NCI-H1436 (cell line): ENCODE measurements around the gene MRPL19.

ENCODE experiments used
- DNase-seq: peaks from one replicate; lab custom pipeline; 2025; lab: John Stamatoyannopoulos, UW

MRPL19 gene

GRCh38 chr2:75646583-75647425, at the start of gene MRPL19:
MRPL19 (plus strand) TSS chr2:75646783; CDS start chr2:75646808, 25 bp downstream.
- peak; percentile 75 for DNase-seq

DNA sequence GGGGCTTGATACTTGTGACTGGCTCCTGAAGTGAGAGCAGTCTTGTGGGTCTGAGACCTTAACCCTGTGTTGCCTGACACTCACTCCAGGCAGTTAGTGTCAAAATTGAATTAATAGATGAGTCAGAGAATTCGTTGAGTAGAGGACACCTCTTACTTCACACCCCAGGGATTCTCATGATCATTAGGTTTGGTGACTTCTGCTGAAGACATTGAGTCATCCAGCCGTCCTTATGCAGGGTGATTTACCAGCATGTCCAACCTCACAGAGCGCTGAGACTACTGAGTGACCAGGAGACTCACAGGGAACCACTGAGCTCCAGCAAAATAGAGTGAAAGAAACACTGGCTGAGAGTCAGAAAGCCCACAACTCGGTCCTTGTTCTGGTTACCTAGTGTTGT, 49.8 kb upstream of the MRPL19 start:
- no peak for DNase-seq

- DNase-seq, result no peak
Measured at GRCh38 chr2:75597949-75598348, 48.6 kb upstream of the MRPL19 start.

DNA sequence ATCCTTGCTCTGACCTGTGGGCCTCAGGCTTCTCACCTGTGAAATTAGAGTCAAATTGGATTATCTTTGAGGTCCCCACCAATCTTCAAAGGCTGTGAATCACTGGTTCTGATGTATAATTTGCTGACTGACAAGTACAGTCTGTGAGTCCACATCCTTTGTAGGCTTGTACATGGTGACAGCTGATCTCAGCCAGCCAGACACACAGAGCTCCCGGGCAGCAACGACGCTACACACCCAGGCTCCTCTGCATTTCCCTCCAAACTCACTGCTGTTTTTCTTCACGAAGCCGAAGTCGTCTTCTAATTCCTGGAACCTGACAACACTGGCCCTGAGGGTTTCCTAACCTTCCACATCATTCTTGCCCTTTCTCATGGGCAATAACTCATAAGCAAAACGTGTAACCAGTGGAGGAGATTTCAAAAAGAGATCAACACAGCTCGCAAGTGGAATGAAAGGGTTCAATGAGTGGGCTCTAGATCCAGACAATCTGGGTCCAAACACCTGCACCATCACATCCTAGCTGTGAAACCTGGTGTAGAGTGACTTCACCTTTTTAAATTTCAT, 47.9 kb upstream of the MRPL19 start:
- no peak for DNase-seq

DNA sequence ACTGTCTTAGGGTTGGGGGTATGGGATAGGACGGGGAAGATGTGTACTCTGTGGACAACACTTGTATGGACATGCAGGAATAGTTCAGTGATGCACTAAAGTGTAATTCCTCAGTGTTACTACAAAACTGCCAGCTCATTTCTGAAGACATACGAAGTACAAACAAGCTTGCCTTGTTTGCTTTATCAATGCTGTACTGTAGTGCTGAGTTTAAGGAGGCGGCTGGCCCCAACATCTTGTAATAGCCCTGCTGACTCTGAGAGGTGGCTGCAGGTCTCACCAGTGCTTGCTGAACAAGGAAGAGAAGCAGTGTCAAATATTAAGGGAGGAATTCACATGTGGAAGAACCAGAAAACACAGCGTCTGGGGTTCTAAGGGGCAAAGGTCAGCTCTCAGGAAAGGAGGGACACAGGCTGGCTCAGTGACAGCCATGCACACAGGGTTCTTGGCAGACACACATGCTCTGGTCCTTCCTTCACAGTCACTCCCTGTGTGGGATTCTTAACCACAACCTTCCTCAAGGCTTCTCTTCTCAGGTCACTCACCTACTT, 46.0 kb upstream of the MRPL19 start:
- DNase-seq, result no peak

DNA sequence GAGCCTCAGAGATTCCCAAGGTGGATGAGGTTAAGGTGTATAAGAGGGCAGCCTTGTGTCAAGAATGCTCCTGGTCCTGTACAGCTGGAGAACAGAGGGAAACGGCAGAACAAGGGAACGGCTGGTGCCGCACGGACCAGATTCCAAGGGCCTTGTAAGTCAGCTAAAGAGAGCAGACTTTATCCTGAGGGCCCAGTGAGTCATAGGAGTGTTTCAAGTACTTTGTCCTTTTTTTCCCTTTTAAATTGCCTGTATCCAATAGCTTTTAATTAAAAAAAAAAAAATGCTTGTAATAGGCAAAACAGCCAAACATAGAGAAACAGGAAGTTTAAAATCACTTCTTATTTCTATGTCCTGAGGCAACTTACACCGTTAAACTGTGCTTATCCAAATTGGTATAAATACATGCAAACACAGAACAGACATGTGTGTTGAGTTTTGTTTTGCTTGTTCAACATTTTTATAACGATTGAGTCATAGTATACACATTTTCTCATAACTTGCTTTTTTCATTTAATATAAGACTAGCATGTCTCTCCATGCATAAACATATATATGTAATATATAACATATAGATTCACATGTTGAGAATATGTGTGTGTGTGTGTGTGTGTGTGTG, 43.8 kb upstream of the MRPL19 start:
- no peak for DNase-seq

DNA sequence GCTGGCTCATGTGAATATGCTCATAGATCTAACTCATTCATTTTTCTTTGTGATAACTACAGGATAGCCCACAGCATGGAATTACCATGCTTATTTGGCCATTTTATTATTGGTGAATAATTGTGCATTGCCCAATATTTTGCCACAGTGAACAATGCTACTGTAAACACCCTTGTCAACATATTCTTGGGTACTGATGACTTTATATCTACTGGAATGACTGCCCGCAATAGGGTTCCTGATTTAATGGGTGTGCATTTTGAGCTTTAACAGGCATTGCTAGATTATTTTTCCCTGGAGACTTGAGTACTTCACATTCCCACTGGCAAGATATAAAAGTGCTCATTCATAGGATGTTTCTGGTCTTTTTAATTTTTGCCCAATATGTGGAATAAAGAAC, 43.1 kb upstream of the MRPL19 start:
- no peak for DNase-seq

DNA sequence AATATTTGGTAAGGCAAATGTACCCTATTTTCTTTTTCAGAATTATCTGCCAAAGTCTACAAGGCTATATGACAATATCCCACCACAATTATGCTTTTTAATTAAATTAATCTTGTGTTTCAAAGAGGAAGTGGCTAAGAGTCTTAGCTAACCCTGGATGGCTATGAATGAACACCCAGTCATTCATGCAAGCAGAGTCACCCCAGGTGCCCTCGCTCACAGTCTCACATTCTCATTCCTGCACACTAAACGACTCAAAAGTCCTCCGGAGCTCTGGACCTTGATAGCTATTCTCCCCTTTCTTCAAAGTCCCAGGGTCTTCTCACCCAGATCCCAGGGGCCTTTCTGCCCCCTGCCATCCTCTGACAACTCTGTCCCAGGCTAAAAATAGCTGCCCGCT, 42.1 kb upstream of the MRPL19 start:
- DNase-seq, result no peak

DNA sequence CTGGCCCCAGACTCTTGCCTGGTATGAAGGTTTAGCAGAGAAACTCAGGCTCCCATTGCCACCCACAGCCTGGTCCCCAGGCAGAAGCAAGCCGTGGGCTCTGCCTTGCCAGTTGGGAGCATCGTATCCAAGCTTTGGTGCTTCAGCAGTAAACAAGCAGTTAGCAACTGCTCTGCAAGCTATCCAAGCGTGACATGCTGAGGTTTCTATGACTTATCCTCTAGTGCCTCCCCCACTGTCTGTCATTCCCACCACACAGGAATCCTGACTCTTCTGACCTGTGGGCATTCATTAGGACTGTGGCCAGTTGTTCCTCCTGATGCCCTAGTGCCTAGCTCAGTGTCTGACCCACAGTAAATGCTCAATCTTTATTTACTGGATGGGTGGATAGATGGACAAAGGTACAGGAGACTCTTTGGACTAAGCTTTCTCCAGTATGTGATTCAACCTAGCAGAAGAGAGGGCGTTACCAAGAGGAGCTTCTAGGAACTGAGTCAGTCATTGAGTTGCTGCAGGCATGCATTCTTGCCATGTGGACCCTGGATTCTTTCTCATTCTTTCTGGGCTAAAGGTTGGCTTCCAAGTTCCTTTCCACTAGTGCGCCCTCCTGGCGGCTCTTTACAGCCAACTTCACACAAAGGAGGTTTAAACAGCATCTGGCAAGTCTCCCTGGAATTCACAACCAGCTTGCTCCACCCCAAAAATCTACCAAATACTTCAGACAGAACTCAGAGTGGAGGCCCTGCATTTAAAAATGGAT, 40.6 kb upstream of the MRPL19 start:
- DNase-seq, result no peak

GRCh38 chr2:75606761-75607399, 39.7 kb upstream of the MRPL19 start:
- no peak for DNase-seq

DNA sequence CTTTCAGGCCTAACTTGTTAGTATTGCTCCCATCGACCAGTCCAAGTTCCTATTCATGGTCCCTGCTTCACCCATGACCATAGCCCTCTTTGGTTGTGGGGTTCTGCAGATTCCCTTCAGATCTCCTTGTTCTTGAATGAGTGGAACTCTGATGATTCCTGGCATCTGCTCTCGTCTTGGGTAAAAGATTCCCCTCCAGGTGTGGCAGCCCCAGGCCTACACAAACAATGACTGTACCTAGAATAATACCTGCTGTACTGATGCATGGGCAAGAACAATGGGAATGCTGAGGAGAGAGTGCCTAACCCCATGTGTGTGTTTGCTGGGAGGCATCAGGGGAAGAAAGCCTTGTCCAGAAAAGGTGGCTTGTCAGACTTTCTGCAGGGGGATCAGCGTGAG, 39.2 kb upstream of the MRPL19 start:
- DNase-seq, result no peak

GRCh38 chr2:75607988-75608683, 38.4 kb upstream of the MRPL19 start:
- DNase-seq, result no peak

- peak; percentile 43 for DNase-seq
Measured at GRCh38 chr2:75608684-75609333, 37.8 kb upstream of the MRPL19 start.

GRCh38 chr2:75609334-75609689, 37.3 kb upstream of the MRPL19 start:
- no peak for DNase-seq

GRCh38 chr2:75609937-75610508, 36.6 kb upstream of the MRPL19 start:
- no peak for DNase-seq

DNA sequence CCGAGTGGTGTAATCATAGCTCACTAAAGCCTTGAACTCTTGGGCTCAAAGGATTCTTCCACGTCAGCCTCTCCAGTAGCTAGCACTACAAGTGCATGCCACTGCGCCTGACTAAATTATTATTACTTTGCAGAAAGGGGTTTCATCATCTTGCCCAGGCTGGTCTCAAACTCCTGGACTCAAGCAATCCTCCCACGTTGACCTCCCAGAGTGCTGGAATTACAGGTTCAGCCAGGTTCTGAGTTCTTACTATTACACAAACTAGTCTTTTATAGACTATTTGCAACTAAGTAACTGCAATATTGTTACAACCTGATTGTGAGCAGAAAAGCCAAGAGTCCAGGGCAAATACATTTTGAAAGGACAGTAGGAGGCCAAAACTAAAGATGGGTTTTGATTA, 35.9 kb upstream of the MRPL19 start:
- DNase-seq, result no peak

DNA sequence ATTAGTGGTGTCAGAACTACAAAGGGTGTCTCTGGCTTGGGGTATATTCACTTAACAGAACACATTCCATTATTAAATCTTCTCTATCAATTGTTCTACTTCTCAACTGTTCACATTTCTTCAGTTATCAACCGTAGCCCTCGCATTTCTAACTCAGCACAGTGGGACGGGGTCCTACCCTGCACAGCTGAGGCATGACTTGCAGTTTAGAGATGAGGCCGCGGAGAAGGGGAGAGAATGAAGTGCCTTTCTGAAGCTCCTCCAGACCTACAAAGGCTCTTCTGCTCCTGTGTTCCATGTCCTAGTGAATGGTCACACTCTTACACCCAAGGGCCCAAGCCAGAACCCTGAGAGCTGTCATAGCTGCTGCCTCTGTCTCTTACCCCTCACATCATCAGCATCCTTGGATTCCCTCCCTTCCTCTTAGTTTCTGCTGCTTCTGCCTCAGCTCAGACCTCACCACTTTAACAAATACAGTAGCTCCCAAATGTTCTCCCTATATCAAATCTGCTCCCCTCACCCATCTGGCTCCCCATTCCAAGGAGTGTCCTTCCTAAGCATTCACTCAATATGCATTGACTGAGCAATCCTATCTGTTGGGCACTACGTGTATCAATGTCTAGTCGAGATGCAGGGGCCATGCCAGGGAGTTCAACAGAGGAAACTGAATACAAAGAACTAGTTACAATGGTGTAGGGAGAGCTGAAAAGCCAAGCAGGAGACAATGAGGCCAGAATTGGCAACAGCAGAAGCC, 34.3 kb upstream of the MRPL19 start:
- no peak for DNase-seq

DNA sequence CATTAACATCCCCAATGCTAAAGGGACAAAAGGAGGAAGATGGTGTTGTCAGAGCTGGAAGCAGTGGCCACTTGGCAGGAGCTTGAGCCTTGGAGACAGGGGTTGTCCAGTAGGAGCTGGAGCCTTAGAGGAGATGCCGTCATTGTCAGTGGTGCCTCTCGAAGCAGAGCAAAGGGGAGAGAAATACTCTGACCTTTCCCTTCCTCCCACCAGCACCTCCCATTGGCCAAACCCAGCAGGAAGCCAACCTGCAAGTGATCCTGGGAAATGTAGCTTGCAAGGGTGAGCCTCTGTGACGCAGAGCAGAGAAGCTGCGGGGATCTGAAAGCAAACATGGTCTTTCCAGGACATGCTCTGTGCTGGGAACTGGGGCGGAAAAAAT, 33.7 kb upstream of the MRPL19 start:
- no peak for DNase-seq

DNA sequence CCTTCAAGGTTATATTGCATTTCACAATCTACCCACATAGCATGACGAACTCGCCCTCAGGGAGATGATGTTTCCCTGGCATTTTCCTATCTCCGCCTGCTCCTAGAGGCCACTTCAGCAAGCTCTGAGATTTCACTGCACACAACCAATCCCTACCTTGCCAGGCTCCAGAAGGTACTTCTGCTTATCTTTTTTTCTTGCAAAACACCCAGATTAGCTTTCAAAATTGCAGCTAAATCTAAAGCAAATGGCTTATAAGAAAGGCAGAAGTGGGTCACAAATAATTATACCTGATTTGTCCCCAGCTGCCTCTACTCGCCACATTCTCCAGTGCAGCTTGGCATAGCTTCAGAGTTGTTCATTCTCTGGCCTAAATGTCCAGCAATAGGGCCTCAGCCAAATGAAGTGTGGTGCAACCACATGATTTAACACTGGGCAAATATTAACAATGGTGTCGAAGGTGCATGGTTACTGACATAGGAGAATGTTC, 32.4 kb upstream of the MRPL19 start:
- no peak for DNase-seq
